Right lobe of liver (tissue), 6 donors: Measurements from ENCODE around the gene NUB1. TPM values are rescaled to one million over a fixed set of nuclear protein-coding genes. Genes with fewer than 3 reads are reported as not detected.

Experiments
- ATAC-seq, 4 donors: fragments of 200-7000 bp; cut with Tn5 transposase; one replicate each; pipeline ENCODE4 v1.9.1; 2020; ENCODE audit warnings: mild to moderate bottlenecking in 4 of 4, moderate library complexity in 4 of 4
- DNase-seq, 3 donors: peaks; one replicate each; pipeline ENCODE4 v3.0.0-alpha.2; 2020
- H3K27ac ChIP-seq, 3 donors: fragments of 200-600 bp; one replicate each; pipeline ENCODE4 v1.8.0; 2022
- H3K27me3 ChIP-seq, 2 donors: fragments of 200-600 bp; one replicate each; pipeline ENCODE4 v1.8.0; 2022
- H3K36me3 ChIP-seq, 4 donors: fragments of 200-600 bp; sonication (generic) in 1 of 4; one replicate each; pipeline versions ENCODE4 v1.5.1 to v1.8.0; 2017 to 2022; ENCODE audit warnings: control low read depth in 1 of 4
- H3K4me1 ChIP-seq, 4 donors: fragments of 200-600 bp; sonication (generic) in 1 of 4; one replicate each; pipeline versions ENCODE4 v1.5.1 to v1.8.0; 2017 to 2022; ENCODE audit warnings: control low read depth in 1 of 4
- H3K4me3 ChIP-seq, 3 donors: fragments of 200-600 bp; one replicate each; pipeline ENCODE4 v1.8.0; 2022
- H3K9me3 ChIP-seq, 4 donors: fragments of 200-600 bp; sonication (generic) in 1 of 4; one replicate each; pipeline versions ENCODE4 v1.5.1 to v1.8.0; 2017 to 2022; ENCODE audit warnings: control low read depth in 1 of 4
- POLR2A ChIP-seq: fragments of 450-650 bp; IDR thresholded peaks from one replicate; pipeline ENCODE4 v1.6.1; 2017; ENCODE audit warnings: antibody characterized with exemption, mild to moderate bottlenecking
- WGBS: methylation state at CpG from one replicate; pipeline ENCODE4 v1.1.6; 2018; ENCODE audit warnings: low coverage, low lambda C conversion rate; ENCODE audit not compliant: insufficient coverage; ENCODE audit errors: missing lambda C conversion rate; 5-methylcytosine and 5-hydroxymethylcytosine counted together
- intact Hi-C, 2 donors: fragments of 100-400 bp; cut with DNase I; formaldehyde crosslinking; loops; one replicate each; pipeline versions ENCODE4 v1.11.2 to v1.14.1; 2022
- total RNA-seq, 6 experiments: library from RNA; depleted of rRNA in 2 of 6; stranded (reverse); fragments of >200 nt in 2 of 6; fragmentation: NEBNext Ultra II Directional in 3 of 6; extraction: Animal tissue kit (Norgen Biotek cat#: 25700) in 3 of 6; gene quantifications; one replicate each; pipeline versions ENCODE4 v1.1.0 to v1.2.4, GENCODE V29; 2016 to 2023
- TF ChIP-seq, protein P1 (sequence below), 4 donors: fragments of 200-600 bp in 3 of 4; fragments of 450-650 bp in 1 of 4; IDR thresholded peaks; one replicate each; pipeline versions ENCODE4 v1.5.1 to v1.8.0; 2016 to 2022; ENCODE audit warnings: antibody characterized with exemption in 4 of 4, mild to moderate bottlenecking in 2 of 4
- donor health status: DM: no; HTN: yes; CAD: no.
- donor health status: DM: no; HTN: no; CAD: no.
- donor health status: DM: no; HTN: no; CAD: no.
- donor health status: DM: no; HTN: yes; CAD: no.
- donor health status: DM: no; HTN: yes; CAD: no.

NUB1 gene
- total RNA-seq, 6 experiments from 2014 or later = 21.1 to 31.3 (median 26.2) TPM

DNA sequence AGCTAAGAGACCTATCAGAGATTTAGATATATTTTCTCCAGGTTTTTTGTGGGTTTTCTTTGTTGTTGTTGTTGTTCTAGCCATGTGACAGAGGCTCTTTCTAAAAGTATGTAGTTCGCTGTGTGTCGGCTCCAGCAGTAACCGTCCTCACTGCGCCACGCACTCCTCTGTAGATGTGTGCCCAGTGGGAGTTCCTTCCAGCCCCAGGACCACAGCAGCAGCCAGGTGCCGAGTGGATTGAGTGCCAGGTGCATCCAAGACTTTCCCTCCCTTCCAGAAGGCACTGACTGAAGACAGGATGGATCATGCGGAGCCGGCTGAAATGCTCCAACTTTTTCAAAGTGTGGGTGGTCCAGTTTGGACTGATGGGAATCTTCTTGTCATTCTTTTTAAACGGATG is 36.4 kb downstream of the NUB1 start:
- Histone ChIP-seq H3K36me3 (peaks cover 0 to 37% (median 13%) of the 10 kb centered on the region in 4 donors), H3K4me3 (no peak overlapping the region), H3K4me1 (peaks cover 0 to 8% (median 0%) of the 10 kb centered on the region in 4 donors), H3K27me3 (peaks cover 0 to 11% of the 10 kb centered on the region in 2 donors), H3K27ac (no peak overlapping the region), H3K9me3 (no peaks in the 10 kb centered on the region)
- 91% methylated on average over 8 of the region's 9 CpGs for WGBS
- no peak for TF ChIP-seq POLR2A
- TF ChIP-seq, protein P1, sequence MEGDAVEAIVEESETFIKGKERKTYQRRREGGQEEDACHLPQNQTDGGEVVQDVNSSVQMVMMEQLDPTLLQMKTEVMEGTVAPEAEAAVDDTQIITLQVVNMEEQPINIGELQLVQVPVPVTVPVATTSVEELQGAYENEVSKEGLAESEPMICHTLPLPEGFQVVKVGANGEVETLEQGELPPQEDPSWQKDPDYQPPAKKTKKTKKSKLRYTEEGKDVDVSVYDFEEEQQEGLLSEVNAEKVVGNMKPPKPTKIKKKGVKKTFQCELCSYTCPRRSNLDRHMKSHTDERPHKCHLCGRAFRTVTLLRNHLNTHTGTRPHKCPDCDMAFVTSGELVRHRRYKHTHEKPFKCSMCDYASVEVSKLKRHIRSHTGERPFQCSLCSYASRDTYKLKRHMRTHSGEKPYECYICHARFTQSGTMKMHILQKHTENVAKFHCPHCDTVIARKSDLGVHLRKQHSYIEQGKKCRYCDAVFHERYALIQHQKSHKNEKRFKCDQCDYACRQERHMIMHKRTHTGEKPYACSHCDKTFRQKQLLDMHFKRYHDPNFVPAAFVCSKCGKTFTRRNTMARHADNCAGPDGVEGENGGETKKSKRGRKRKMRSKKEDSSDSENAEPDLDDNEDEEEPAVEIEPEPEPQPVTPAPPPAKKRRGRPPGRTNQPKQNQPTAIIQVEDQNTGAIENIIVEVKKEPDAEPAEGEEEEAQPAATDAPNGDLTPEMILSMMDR (IDR thresholded peaks at IDR 0.05) = no peak
- DNase-seq (peak in 2 of 3 donors; percentile 12 to 19), ATAC-seq (no peak)
- intact Hi-C loops = no loop called here

DNA sequence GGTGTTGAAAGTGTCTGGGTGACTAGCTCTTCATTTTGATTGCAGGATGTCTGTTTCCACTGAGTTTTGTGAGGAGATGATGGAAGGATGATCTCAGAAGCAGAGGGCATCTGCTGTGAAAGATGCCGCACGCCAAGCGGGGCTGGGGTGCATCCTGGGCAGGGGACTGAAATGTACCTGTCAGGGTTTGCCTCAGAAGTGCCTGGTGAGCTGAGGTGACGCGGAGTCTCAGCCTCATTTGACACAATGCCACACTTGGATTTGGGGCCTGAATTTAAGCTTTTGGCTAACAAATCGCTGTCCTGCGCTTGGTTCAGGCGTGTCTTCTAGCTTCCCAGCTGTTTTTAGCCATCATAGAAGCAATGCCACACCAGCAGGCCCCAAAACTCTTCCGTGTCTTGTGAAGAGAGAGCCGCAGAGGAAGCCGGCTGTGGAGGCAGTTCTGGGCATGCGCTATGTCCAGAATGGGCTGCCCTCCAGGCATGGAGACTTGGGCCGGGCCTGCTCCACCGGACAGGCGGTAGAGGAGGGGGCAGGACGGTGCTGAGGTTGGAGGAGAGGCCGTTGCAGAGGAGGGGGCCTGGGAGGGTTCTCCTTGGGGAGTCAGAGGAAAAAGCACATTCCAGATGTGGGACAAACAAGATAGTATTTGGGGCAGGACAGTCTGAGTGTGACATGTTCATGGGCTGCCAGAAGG is 37.0 kb downstream of the NUB1 start:
- WGBS = 84% methylated on average over 11 of the region's 17 CpGs
- ATAC-seq (no peak), DNase-seq (peak in 2 of 3 donors; percentile 19 to 37)
- TF ChIP-seq POLR2A = no peak
- TF ChIP-seq, protein P1 (IDR thresholded peaks at IDR 0.05) = no peak
- H3K4me1 ChIP-seq = peaks cover 0 to 8% (median 0%) of the 10 kb centered on the region in 4 donors
- H3K27ac ChIP-seq = no peak overlapping the region
- H3K4me3 ChIP-seq = no peak overlapping the region
- H3K9me3 ChIP-seq = no peaks in the 10 kb centered on the region
- H3K36me3 ChIP-seq = peaks cover 0 to 32% (median 11%) of the 10 kb centered on the region in 4 donors
- H3K27me3 ChIP-seq = peaks cover 0 to 11% of the 10 kb centered on the region in 2 donors
- intact Hi-C loops = no loop called here

DNA sequence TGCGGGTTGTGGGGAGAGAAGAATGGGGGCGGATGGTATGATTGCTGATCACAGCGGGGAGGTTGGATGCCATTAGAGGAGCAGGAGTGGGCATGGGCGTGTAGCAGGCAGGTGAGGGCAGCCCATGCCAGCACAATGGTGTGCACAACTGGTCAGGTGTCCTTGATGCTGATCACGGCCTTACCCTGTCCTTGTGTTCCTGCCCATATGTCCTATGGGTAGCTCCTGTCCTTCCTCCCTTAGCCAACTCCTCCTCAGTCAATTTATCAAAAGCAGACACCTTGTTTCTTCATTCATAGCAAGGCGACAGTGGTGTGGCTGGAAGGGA is 37.5 kb downstream of the NUB1 start:
- peak; percentile 6 to 23 (median 11) for ATAC-seq
- Histone ChIP-seq H3K4me3 (no peak overlapping the region), H3K9me3 (no peaks in the 10 kb centered on the region), H3K27me3 (peaks cover 0 to 11% of the 10 kb centered on the region in 2 donors), H3K4me1 (peaks cover 0 to 8% (median 0%) of the 10 kb centered on the region in 4 donors), H3K36me3 (peaks cover 0 to 27% (median 8%) of the 10 kb centered on the region in 4 donors), H3K27ac (no peak overlapping the region)
- WGBS = no CpG with 5 or more reads among the region's 6 CpGs
- intact Hi-C loops = no loop called here
- DNase-seq = peak in 2 of 3 donors; percentile 9 to 24
- no peak for TF ChIP-seq POLR2A
- TF ChIP-seq, protein P1 (IDR thresholded peaks at IDR 0.05) = no peak

DNA sequence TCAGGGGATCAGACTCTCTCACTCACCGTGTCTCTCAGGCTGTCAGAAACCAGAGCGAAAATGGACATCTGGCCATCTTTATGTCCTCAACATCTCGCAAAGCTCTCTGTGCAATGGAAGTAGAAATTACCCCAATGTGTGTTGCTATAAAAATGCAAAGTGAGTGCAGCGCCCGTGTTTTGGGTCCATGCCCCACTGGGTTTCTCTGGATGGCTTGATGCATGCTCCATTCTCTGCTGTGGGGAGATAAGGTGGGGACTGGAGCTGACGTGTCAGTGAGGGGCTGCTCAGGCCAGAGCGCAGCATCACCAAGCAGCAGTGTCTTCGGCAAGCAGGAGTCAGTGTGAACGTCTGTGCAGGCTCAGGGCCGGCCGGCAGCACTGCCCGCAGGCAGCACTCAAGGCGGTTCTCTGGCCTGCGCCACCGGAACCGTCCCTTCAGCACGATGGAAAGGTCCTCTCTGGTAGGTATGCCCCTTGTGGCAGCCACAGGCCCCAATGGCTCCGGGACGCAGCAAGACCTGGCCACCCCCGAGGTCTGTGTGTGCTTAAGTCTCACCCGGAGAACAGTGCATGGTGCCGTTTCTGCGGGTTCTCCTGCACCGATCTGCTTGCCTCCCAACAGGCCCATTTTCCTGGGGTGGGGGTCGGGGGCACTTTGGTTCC is 38.1 kb downstream of the NUB1 start:
- intact Hi-C loops = no loop called here
- no peak overlapping the region for H3K27ac ChIP-seq
- peak; percentile 6 to 24 (median 10) for ATAC-seq
- no peak for TF ChIP-seq POLR2A
- TF ChIP-seq, protein P1 (IDR thresholded peaks at IDR 0.05) = no peak
- H3K36me3 ChIP-seq = peaks cover 0 to 23% (median 6%) of the 10 kb centered on the region in 4 donors
- 93% methylated on average over 5 of the region's 25 CpGs for WGBS
- H3K27me3 ChIP-seq = peaks cover 0 to 11% of the 10 kb centered on the region in 2 donors
- H3K9me3 ChIP-seq = no peaks in the 10 kb centered on the region
- no peak overlapping the region for H3K4me3 ChIP-seq
- peaks cover 0 to 8% (median 0%) of the 10 kb centered on the region in 4 donors for H3K4me1 ChIP-seq
- peak in 1 of 3 donors; percentile 51 for DNase-seq
